GM12864 (cell line): ENCODE measurements around the gene DNAH9.

Experiments used
- DNase-seq: peaks from one replicate; pipeline ENCODE4 v3.0.0-alpha.2; 2011; ENCODE audit warnings: low read depth
- H3K4me3 ChIP-seq: 2 replicates; pipeline ENCODE4 v1.5.1; 2011; ENCODE audit warnings: mild to moderate bottlenecking, low read depth, low read length, control low read depth
- TF ChIP-seq, protein P1 (sequence below): IDR thresholded peaks from 2 replicates; pipeline ENCODE4 v1.5.1; 2011; ENCODE audit warnings: low read depth, mild to moderate bottlenecking, moderate library complexity, low read length, control low read depth, inconsistent platforms; ENCODE audit errors: missing control alignments

The DNAH9 gene

GRCh38 chr17:11889266-11889665 lies 291.0 kb downstream of the DNAH9 start:
- no peak overlapping the region for H3K4me3 ChIP-seq
- DNase-seq: no peak
- TF ChIP-seq, protein P1, sequence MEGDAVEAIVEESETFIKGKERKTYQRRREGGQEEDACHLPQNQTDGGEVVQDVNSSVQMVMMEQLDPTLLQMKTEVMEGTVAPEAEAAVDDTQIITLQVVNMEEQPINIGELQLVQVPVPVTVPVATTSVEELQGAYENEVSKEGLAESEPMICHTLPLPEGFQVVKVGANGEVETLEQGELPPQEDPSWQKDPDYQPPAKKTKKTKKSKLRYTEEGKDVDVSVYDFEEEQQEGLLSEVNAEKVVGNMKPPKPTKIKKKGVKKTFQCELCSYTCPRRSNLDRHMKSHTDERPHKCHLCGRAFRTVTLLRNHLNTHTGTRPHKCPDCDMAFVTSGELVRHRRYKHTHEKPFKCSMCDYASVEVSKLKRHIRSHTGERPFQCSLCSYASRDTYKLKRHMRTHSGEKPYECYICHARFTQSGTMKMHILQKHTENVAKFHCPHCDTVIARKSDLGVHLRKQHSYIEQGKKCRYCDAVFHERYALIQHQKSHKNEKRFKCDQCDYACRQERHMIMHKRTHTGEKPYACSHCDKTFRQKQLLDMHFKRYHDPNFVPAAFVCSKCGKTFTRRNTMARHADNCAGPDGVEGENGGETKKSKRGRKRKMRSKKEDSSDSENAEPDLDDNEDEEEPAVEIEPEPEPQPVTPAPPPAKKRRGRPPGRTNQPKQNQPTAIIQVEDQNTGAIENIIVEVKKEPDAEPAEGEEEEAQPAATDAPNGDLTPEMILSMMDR: no peak

DNA sequence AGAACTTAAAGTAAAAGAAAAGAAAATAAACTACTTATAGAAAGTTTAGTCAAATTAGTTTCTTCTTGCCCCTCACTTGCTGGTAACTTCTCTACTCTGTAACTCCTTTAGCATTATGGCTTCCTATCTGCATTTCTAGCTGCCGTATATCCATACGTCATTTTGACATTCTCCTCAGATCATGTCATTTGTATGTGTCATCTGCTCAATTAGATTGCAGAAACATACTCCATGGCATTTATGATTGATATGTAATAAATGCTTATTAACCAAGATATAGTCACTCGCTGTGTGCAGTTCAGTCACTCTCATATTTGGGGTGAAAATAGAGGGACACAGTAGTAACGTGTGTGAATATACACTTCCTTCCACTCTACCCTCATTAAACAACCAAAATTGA lies 295.6 kb downstream of the DNAH9 start:
- TF ChIP-seq, protein P1: no peak
- no peak overlapping the region for H3K4me3 ChIP-seq
- DNase-seq: no peak

GRCh38 chr17:11896199-11896598 lies 297.9 kb downstream of the DNAH9 start:
- no peak overlapping the region for H3K4me3 ChIP-seq
- DNase-seq: no peak
- TF ChIP-seq, protein P1: no peak

- TF ChIP-seq, protein P1: no peak
- no peak overlapping the region for H3K4me3 ChIP-seq
- DNase-seq: no peak
Measured at GRCh38 chr17:11898526-11899235, 300.4 kb downstream of the DNAH9 start.

GRCh38 chr17:11899537-11899942 lies 301.3 kb downstream of the DNAH9 start:
- no peak for DNase-seq
- H3K4me3 ChIP-seq: no peak overlapping the region
- TF ChIP-seq, protein P1: no peak

- TF ChIP-seq, protein P1: no peak
- no peak for DNase-seq
- H3K4me3 ChIP-seq: no peak overlapping the region
Measured at GRCh38 chr17:11900041-11900476, 301.8 kb downstream of the DNAH9 start.

- TF ChIP-seq, protein P1: no peak
Measured at GRCh38 chr17:11900655-11901054, 302.4 kb downstream of the DNAH9 start.

More at GRCh38 chr17:11900655-11901054, 302.4 kb downstream of the DNAH9 start:
- no peak for DNase-seq
- no peak overlapping the region for H3K4me3 ChIP-seq
